Thyroid gland (tissue), 4 donors: ENCODE results near the gene TP53I13. TPM values are rescaled to one million over a fixed set of nuclear protein-coding genes. Genes with fewer than 3 reads are reported as not detected.

Experiments used
- DNase-seq, 2 donors: peaks; one replicate each; pipeline ENCODE4 v3.0.0-alpha.2; 2019
- H3K27ac ChIP-seq, 3 donors: fragments of 200-600 bp; sonication (generic); 1 replicate in 2 of 3; 2 replicates in 1 of 3; pipeline ENCODE4 v1.5.1; 2016 to 2019; ENCODE audit warnings: mild to moderate bottlenecking in 1 of 3, moderate library complexity in 1 of 3
- H3K27me3 ChIP-seq: fragments of 200-600 bp; sonication (generic); one replicate; pipeline ENCODE4 v1.5.1; 2019
- H3K36me3 ChIP-seq, 2 donors: fragments of 200-600 bp; sonication (generic); one replicate each; pipeline ENCODE4 v1.5.1; 2016 to 2019
- H3K4me1 ChIP-seq, 2 donors: fragments of 200-600 bp; sonication (generic); one replicate each; pipeline ENCODE4 v1.5.1; 2017 to 2019
- H3K4me3 ChIP-seq, 3 donors: fragments of 200-600 bp; sonication (generic); replicated peaks in 1 of 3; 1 replicate in 2 of 3; 2 replicates in 1 of 3; pipeline ENCODE4 v1.5.1; 2016; ENCODE audit warnings: mild to moderate bottlenecking in 1 of 3
- H3K9me3 ChIP-seq: fragments of 200-600 bp; sonication (generic); one replicate; pipeline ENCODE4 v1.5.1; 2017
- POLR2A ChIP-seq, 2 donors: fragments of 450-650 bp; IDR thresholded peaks; one replicate each; pipeline ENCODE4 v1.6.1; 2017; ENCODE audit warnings: antibody characterized with exemption in 2 of 2, mild to moderate bottlenecking in 2 of 2, moderate library complexity in 1 of 2
- WGBS, 2 donors: methylation state at CpG; one replicate each; pipeline ENCODE4 v1.1.5; 2017; 5-methylcytosine and 5-hydroxymethylcytosine counted together
- intact Hi-C: fragments of 100-400 bp; cut with DNase I; formaldehyde crosslinking; loops from one replicate; pipeline ENCODE4 v1.15.1; 2023
- total RNA-seq, 4 donors: library from RNA; depleted of rRNA; stranded (reverse); fragments of >200 nt; gene quantifications; one replicate each; pipeline ENCODE4 v1.2.3, GENCODE V29; 2016
- TF ChIP-seq, protein P1 (sequence below), 6 experiments: fragments of 200-600 bp in 3 of 6; fragments of 450-650 bp in 3 of 6; sonication (generic) in 3 of 6; IDR thresholded peaks; one replicate each; pipeline ENCODE4 v1.5.1; 2016 to 2019; ENCODE audit warnings: antibody characterized with exemption in 6 of 6, mild to moderate bottlenecking in 2 of 6, inconsistent platforms in 1 of 6, moderate library complexity in 1 of 6

Gene TP53I13
- total RNA-seq, 4 donors from 2014 or later, result 54.7 to 79.0 (median 57.4) TPM

DNA sequence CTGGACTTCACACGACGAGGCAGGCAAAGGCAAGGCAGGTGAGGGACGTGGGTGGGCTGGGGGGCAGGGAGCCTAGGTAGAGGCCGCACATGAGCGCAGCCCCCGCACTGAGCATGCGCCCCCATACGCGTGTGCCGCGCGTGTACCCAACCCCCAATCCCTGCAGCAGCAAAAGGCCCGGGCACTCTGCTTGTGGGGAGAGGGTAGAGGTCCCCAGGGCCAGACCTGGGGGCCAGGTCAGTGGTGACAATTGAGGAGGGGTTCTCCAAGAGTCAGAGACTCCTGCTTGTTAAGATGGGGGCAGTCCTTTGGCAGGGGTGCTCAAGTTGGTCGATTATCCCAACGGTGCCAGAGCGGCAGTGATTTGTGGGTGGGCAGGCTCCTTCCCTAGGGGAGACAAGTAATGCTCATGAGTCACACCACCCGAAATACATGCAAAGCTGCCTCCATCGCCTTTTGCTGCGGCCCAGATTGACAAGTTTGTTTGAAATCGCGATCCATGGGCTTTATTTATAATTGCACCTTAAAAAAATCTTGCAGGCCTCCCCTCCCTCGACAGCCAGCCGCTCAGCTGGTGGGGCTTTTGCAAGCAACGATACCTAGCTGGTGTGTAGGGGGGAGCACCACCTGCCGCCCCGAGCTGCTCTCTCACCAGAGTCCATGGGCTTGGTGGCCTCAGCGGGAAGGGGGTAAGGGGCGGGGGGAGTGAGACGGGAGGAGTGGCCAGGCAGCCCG, 22.1 kb downstream of the TP53I13 start:
- Histone ChIP-seq H3K9me3 (no peaks in the 10 kb centered on the region), H3K4me1 (peaks cover 50 to 60% of the 10 kb centered on the region in 2 donors), H3K36me3 (no peaks in the 10 kb centered on the region), H3K27ac (peak overlapping the region in 1 of 3 donors; percentile 79), H3K4me3 (peak overlapping the region in 1 of 3 donors; percentile 16), H3K27me3 (no peaks in the 10 kb centered on the region)
- no peak for DNase-seq
- WGBS, 2 donors, result 49 to 69% methylated on average over 10 to 27 of the region's 30 CpGs
- TF ChIP-seq, protein P1, sequence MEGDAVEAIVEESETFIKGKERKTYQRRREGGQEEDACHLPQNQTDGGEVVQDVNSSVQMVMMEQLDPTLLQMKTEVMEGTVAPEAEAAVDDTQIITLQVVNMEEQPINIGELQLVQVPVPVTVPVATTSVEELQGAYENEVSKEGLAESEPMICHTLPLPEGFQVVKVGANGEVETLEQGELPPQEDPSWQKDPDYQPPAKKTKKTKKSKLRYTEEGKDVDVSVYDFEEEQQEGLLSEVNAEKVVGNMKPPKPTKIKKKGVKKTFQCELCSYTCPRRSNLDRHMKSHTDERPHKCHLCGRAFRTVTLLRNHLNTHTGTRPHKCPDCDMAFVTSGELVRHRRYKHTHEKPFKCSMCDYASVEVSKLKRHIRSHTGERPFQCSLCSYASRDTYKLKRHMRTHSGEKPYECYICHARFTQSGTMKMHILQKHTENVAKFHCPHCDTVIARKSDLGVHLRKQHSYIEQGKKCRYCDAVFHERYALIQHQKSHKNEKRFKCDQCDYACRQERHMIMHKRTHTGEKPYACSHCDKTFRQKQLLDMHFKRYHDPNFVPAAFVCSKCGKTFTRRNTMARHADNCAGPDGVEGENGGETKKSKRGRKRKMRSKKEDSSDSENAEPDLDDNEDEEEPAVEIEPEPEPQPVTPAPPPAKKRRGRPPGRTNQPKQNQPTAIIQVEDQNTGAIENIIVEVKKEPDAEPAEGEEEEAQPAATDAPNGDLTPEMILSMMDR (IDR thresholded peaks at IDR 0.05), result no peak
- intact Hi-C loops, result no loop called here

DNA sequence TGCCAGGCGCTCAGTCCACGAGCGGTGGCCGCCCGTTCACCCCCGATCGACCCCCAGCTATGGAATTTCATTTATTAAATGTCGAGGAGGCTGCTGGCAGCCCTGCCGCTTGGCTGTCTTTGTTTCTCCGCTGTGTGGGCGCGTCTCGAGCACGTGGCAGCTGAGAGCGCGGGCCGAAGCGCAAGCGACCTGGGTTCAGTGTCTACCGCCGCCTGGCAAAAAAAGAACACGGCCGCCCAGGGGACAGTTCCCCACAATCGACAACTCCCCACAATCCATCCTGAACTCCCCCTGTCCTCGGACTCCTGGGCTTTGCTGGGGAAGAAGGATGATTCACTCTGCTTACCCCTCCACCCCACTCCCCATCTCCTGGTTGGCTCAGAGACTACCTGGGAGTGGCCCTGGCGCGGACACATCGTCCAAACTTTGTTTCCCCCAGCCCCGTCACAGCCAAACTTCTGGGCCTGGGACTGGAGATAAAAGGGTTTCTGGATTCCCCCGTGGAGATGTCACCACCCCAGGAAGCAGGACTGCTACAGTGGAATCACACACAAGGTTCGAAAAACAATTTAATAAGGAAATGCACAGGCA, 22.7 kb downstream of the TP53I13 start:
- no peak overlapping the region for H3K4me3 ChIP-seq
- no peaks in the 10 kb centered on the region for H3K36me3 ChIP-seq
- DNase-seq, result peak; percentile 55 to 56
- TF ChIP-seq, protein P1 (IDR thresholded peaks at IDR 0.05), result no peak
- no peak for TF ChIP-seq POLR2A (IDR thresholded peaks at IDR 0.05)
- H3K4me1 ChIP-seq, result peaks cover 50 to 60% of the 10 kb centered on the region in 2 donors
- 3 to 4% methylated on average over 26 to 31 of the region's 31 CpGs for WGBS, 2 donors
- H3K9me3 ChIP-seq, result no peaks in the 10 kb centered on the region
- intact Hi-C loops, result no loop called here
- peak overlapping the region; percentile 21 to 79 (median 56) for H3K27ac ChIP-seq
- no peaks in the 10 kb centered on the region for H3K27me3 ChIP-seq

DNA sequence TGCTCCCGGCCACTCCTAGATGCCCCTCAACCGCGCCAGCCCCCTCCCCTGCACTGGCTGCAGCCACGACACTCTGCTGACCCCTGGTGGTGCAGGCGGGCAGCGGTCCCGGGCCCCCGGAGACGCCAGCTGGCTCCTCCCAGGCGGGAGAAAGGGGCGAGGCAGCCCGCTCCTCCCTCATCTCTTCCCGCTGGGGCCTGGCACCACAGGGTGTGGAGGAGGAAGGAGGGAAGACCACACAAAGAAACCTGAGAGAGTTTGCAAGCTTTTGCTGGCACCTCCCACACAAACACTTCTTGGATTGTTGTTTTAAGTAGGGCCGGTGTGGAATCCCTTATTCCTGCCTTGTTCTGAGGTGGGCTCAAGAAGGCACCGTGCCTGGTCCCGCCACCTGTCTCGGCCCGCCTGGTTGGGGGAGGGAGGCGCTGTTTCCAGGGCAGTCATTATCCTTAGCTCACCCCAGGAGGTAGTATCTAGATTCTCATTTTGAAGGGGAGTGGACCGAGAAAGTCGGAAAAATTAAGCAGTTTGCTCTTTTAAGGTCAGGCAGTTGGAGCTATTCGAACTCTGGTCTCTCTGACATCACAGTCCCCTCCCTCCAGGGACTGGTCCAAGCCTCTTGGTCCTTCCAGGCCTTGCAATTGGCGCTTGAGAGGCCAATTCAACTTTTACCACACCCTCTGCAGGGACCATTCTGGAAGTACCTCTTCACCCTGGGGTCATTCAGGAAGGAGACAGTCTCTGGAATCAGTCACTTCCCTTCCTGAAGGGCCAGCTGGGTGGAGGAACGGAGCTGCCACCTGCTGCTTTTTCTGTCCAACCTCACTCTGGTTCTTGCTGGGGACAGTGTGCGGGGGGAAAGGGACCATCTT, 23.5 kb downstream of the TP53I13 start:
- TF ChIP-seq POLR2A (IDR thresholded peaks at IDR 0.05), result peak in 1 of 2 donors; percentile 25
- TF ChIP-seq, protein P1 (IDR thresholded peaks at IDR 0.05), result peak; percentile 82 to 98 (median 92)
- intact Hi-C loops, result no loop called here
- Histone ChIP-seq H3K9me3 (no peaks in the 10 kb centered on the region), H3K4me3 (no peak overlapping the region), H3K36me3 (no peaks in the 10 kb centered on the region), H3K4me1 (peaks cover 49 to 54% of the 10 kb centered on the region in 2 donors), H3K27me3 (no peaks in the 10 kb centered on the region), H3K27ac (peak overlapping the region; percentile 33 to 79 (median 56))
- 16 to 29% methylated on average over 17 to 25 of the region's 25 CpGs for WGBS, 2 donors
- DNase-seq, result peak; percentile 89

DNA sequence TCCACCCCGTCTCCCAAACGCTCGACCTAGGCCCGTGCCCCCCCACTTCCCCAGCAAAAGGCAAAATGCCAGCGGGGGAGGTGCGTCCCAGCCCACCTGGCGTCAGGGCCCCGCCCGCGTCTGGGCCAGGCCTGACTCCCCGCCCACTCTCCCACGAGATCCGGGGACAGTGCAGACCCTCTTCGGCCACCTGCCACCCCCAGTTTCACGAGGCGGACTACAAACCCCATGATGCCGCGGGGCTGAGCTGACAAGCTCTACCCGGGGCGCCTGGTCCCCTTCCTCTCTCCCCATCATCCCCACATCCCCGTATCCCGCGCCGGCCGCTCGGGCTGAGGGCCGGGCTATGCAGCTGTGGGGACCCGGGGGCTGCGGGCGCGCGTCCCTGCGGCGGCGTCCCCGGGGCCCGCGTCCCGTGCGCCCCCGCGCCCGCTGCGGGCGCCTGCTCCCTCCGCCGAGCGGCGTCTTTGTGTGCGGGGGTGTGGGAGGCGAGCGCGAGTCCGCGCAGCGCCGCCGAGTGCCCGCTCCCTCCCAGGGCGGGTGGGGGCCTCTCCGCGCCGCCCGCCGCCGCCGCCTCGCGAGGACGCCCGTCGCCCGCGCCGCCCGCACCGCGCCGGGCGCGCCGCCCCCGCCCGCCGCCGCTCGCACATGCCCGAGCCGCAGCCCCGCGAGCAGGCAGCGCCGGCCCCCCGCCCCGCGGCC, 24.5 kb downstream of the TP53I13 start, which contains the start of gene ANKRD13B:
Gene ANKRD13B (plus strand): TSS at position 283 of the 702 bp plus-strand sequence. CDS start 490 bp downstream, outside the sequence.
- intact Hi-C loops, result no loop called here
- TF ChIP-seq, protein P1 (IDR thresholded peaks at IDR 0.05), result no peak
- TF ChIP-seq POLR2A (IDR thresholded peaks at IDR 0.05), result no peak
- H3K4me3 ChIP-seq, result peak within 1 kb of the TSS in 2 of 3 donors; percentile 29 to 58
- 1 to 2% methylated on average over 9 to 14 of the region's 96 CpGs for WGBS, 2 donors
- H3K27ac ChIP-seq, result peak within 1 kb of the TSS; percentile 33 to 56 (median 56)
- peak in 1 of 2 donors; percentile 33 for DNase-seq
- no peaks in the 10 kb centered on the region for H3K36me3 ChIP-seq
- no peaks in the 10 kb centered on the region for H3K9me3 ChIP-seq
- peaks cover 39 to 43% of the 10 kb centered on the region in 2 donors for H3K4me1 ChIP-seq
- no peaks in the 10 kb centered on the region for H3K27me3 ChIP-seq
